ENCODE measurements around the gene MED16.
"Not testable (repeated sequence)": the region's sequence is repeated elsewhere in the genome, so short reads cannot be mapped to it uniquely, and the experiment has no call there.

The MED16 gene

GRCh38 chr19:904545-904944 lies 11.6 kb upstream of the MED16 start:
- no peak for DNase-seq

GRCh38 chr19:903266-903797 lies 10.3 kb upstream of the MED16 start:
- peak; percentile 79 for DNase-seq

GRCh38 chr19:902446-903226 lies 9.6 kb upstream of the MED16 start:
- DNase-seq, result no peak

- DNase-seq, result no peak
Measured at GRCh38 chr19:902093-902370, 9.0 kb upstream of the MED16 start.

GRCh38 chr19:901216-902092 lies 8.5 kb upstream of the MED16 start:
- DNase-seq, result no peak

- no peak for DNase-seq
Measured at GRCh38 chr19:900302-901111, 7.5 kb upstream of the MED16 start.

GRCh38 chr19:900043-900301 lies 7.0 kb upstream of the MED16 start:
- DNase-seq, result no peak

GRCh38 chr19:899336-900042 lies 6.5 kb upstream of the MED16 start:
- DNase-seq, result no peak

- peak; percentile 83 for DNase-seq
Measured at GRCh38 chr19:898663-899062, 5.7 kb upstream of the MED16 start.

- no peak for DNase-seq
Measured at GRCh38 chr19:897442-898039, 4.6 kb upstream of the MED16 start.

GRCh38 chr19:896999-897398 lies 4.0 kb upstream of the MED16 start:
- no peak for DNase-seq

GRCh38 chr19:896434-896833 lies 3.4 kb upstream of the MED16 start:
- DNase-seq, result no peak

- peak; percentile 24 for DNase-seq
Measured at GRCh38 chr19:892243-892893, 619 bp downstream of the MED16 start.

GRCh38 chr19:891421-892200 lies 1.4 kb downstream of the MED16 start:
- DNase-seq, result not testable (repeated sequence)

- no peak for DNase-seq
Measured at GRCh38 chr19:890831-891230, 2.2 kb downstream of the MED16 start.

GRCh38 chr19:889662-890295 lies 3.2 kb downstream of the MED16 start:
- no peak for DNase-seq

- no peak for DNase-seq
Measured at GRCh38 chr19:888581-889385, 4.2 kb downstream of the MED16 start.

- DNase-seq, result no peak
Measured at GRCh38 chr19:887599-887998, 5.4 kb downstream of the MED16 start.

- no peak for DNase-seq
Measured at GRCh38 chr19:887072-887471, 5.9 kb downstream of the MED16 start.

All from eye (tissue), 1 donor.